K562 (cell line): ENCODE measurements around the gene SEPTIN2.

Experiments used
- E2F1 ChIP-seq: sonication (generic); formaldehyde crosslinking; IDR thresholded peaks from 2 replicates; pipeline ENCODE4 v1.8.1; 2023; ENCODE audit warnings: mild to moderate bottlenecking, missing genetic modification reagents, moderate library complexity
- KDM5B ChIP-seq: fragments of 200-600 bp; sonication (generic); IDR thresholded peaks from 2 replicates; pipeline ENCODE4 v1.6.1; 2012; ENCODE audit warnings: low read depth, mild to moderate bottlenecking, moderate library complexity, low read length, control low read depth, inconsistent platforms; ENCODE audit not compliant: insufficient replicate concordance

DNA sequence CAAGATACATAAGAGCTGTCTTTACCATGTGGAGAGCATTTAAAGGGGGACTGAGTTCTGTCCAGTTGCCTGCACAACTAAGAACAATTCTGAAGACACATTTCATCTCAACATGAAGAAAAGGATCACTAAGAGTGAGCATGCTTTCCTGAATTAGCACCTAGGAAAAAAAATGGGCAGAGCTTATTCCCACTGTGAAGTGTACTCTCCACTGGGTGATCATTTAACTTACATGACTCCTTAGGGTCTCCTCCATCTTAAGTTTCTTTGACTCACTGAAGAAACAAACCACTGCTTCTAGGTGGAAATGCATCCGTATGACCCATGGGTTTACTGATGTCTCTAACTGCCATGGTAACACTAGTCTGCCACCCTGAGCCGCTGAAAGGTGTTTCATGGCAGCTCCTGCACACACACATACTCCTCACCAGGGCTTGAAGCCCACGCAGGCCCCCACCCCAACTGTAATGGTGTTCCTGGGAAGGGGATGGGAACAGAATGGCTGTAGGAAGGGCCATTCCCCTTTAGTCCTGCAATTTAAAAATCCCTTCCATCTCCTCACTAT, 27.3 kb upstream of the SEPTIN2 start:
- TF ChIP-seq E2F1 (CRISPR knock-in tag) (no peak), KDM5B (no peak)
